HAP-1 (cell line): ENCODE data around the gene SLC25A34.

ENCODE experiments used
- DNase-seq, 2 experiments: peaks; one replicate each; pipeline ENCODE4 v3.0.0-alpha.2; 2016 to 2020; ENCODE audit warnings: low spot score in 2 of 2
- H3K27me3 ChIP-seq: fragments of 250-450 bp; sonication (Bioruptor Pico); 2 replicates; pipeline ENCODE4 v1.5.1; 2020; ENCODE audit warnings: low read depth, mild to moderate bottlenecking, moderate library complexity
- H3K36me3 ChIP-seq: fragments of 250-450 bp; sonication (Bioruptor Pico); replicated peaks from 2 replicates; pipeline ENCODE4 v1.5.1; 2020; ENCODE audit warnings: mild to moderate bottlenecking
- H3K4me1 ChIP-seq: fragments of 250-450 bp; sonication (Bioruptor Pico); 2 replicates; pipeline ENCODE4 v1.5.1; 2020; ENCODE audit warnings: mild to moderate bottlenecking
- H3K4me3 ChIP-seq: fragments of 250-450 bp; sonication (Bioruptor Pico); 2 replicates; pipeline ENCODE4 v1.5.1; 2020; ENCODE audit warnings: mild to moderate bottlenecking, moderate library complexity
- H3K9me3 ChIP-seq: fragments of 250-450 bp; sonication (Bioruptor Pico); 2 replicates; pipeline ENCODE4 v1.5.1; 2020; ENCODE audit warnings: mild to moderate bottlenecking, moderate library complexity
- in situ Hi-C: fragments of 300-500 bp; cut with MboI; formaldehyde crosslinking; loops from 3 replicates; pipeline ENCODE4 v1.14.3; 2020; ENCODE audit warnings: low sequenced_read_pairs, inconsistent platforms, mixed read lengths

The SLC25A34 gene

DNA sequence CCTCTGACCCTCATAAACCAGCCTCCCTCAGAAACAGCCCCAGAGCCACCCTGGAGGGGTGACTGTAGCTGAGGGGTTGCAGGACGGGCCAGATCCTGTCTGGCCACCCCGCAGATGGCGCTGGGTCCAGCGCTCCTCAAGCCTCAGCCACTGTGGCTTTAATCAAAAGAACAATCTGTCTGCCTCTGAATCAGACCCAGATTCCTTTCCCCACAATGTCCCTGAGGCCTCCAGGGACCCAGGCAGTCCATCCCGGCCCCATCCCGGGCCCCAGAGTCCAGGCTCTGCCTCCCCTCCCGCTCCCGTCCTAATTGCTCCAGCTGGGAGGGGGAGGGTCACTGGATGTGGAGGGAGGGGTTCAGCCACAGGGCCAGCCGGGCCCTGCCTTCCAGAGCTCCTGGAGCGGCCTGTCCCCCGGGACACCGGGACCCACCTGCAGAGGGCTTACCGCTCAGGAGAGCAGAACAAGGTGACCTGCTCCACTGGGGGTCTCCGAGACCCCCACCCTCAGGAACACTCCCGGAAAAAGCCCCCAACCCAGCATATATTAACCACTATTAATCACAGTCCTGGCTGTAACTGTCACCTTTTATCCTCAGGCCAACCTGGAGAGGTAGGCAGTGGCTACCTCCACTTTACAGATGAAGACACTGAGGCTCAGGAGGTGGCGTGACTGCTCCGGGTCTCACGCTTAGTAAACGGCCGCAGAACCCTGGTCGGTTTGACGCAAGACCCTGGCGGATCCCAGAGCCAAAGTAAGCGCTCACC lies 21.7 kb downstream of the SLC25A34 start:
- H3K4me1 ChIP-seq = peaks cover 30% of the 10 kb centered on the region
- H3K4me3 ChIP-seq = peak overlapping the region; percentile 0; the same call in 1 of the 2 replicates
- no peaks in the 10 kb centered on the region for H3K36me3 ChIP-seq
- no peaks in the 10 kb centered on the region for H3K9me3 ChIP-seq
- H3K27me3 ChIP-seq = no peaks in the 10 kb centered on the region
- peak in 1 of 2 experiments; percentile 64 for DNase-seq
- in situ Hi-C loops = no loop called here

DNA sequence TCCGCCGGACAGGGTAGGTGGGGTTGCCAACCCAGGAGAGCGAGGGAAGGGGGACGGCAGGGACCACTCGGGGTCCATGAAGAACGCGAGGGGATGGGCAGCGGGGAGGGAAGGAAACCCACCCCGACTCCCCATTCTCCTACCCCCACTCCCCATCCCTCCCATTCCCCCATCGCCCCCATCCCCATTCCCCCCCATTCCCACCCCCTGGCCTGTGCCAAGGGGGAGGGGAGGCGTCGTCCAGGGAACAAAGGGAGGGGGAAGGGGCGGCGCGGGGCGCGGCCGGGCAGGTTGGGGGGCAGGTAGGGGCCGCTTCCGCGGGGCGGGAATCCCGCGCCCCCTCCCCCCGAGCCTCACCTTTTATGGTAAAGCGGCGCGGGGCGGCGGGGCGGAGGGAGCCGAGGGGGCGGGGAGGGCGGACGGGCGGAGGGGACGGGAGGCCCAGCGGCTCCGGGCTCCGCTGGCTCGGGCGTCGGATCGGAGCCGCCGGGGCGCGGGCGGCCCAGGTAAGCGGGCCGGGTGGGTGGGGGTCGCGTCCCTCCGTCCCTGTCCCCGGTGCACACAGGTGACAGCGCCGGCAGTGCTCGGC lies 22.4 kb downstream of the SLC25A34 start, which contains the start of gene FBLIM1:
Gene FBLIM1, plus strand, starts transcription at position 453 of the 589 bp plus-strand sequence. CDS start 6,189 bp downstream, outside the sequence.
- in situ Hi-C loops = no loop called here
- no peaks in the 10 kb centered on the region for H3K9me3 ChIP-seq
- H3K36me3 ChIP-seq = no peaks in the 10 kb centered on the region
- H3K27me3 ChIP-seq = no peaks in the 10 kb centered on the region
- DNase-seq = peak in 1 of 2 experiments; percentile 70
- peak within 1 kb of the TSS; percentile 57 for H3K4me3 ChIP-seq
- peaks cover 30% of the 10 kb centered on the region for H3K4me1 ChIP-seq

DNA sequence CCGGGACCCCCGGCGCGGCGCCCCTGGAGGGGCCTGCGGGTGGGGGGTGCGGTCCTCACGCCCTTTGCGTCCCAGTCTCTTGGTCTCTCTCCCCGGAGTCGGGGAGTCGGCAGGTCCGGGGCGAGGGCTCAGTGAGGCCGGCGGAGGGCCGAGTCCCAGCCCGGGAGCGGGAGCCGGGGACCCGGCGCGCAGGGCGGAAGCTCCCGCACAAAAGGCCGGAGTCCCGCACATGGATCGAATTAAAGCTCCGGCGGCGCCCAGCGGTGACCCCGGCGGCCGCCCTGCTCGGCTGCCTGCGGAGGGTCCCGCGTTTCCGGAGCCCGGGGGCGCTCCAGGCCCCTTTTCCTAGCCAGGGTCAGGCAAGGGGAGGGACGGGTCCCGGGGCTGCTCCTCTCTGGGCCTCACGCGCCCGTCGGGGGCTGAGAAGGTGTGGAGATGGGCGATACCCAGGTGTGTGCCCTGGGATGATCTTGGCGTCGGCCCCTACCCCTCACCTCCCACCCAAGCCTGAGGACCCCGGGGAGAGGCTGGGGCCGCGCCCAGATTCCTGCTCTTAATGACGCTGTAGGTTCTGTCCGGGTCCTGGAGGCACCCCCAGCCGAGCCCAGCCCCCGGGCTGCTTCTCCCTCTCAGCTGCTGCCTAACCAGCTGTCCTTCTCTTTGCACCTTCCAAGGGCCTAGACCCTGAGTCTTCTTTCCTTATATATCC lies 23.0 kb downstream of the SLC25A34 start:
- H3K4me1 ChIP-seq = peaks cover 30% of the 10 kb centered on the region
- in situ Hi-C loops = no loop called here
- DNase-seq = peak in 1 of 2 experiments; percentile 48
- no peaks in the 10 kb centered on the region for H3K27me3 ChIP-seq
- H3K4me3 ChIP-seq = peak overlapping the region; percentile 57
- no peaks in the 10 kb centered on the region for H3K36me3 ChIP-seq
- H3K9me3 ChIP-seq = no peaks in the 10 kb centered on the region

DNA sequence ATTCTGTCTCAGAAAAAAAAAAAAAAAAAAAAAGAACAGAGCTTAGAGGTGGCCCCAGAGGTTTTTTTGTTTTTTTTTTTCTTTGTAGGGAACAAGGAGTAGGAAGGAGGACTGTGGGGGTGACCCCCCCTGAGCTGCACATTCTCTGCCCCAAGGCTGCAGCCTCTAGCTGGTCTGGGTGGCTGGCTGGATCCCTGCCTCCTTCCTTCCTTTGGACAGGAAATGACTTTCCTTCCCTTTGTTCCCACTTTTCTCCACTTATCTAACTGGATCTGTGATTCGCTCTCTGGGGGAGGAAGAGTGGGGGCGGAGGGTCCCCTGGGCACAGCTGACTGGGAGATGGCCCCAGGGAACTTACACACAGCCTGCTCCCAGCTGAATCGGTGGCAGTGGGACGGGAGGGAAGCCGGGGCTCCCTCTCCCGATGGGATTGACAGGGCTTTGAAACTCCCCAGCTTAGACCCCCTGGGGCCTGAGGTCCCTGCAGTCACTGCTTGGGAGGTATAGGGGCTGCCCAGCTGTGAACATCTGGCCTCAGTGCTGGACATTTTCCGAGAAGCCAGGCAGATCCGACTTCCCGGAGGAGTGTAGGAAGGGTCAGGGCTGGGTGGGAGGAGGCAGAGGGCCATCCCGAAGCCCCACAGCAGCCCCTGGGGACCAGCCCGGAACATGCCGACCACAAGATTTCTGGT lies 24.6 kb downstream of the SLC25A34 start:
- H3K4me1 ChIP-seq = peaks cover 28% of the 10 kb centered on the region
- DNase-seq = peak in 1 of 2 experiments; percentile 58
- H3K9me3 ChIP-seq = no peaks in the 10 kb centered on the region
- no peaks in the 10 kb centered on the region for H3K27me3 ChIP-seq
- H3K4me3 ChIP-seq = no peak overlapping the region; the same call in 1 of the 2 replicates
- in situ Hi-C loops = no loop called here
- H3K36me3 ChIP-seq = peaks cover 10% of the 10 kb centered on the region

DNA sequence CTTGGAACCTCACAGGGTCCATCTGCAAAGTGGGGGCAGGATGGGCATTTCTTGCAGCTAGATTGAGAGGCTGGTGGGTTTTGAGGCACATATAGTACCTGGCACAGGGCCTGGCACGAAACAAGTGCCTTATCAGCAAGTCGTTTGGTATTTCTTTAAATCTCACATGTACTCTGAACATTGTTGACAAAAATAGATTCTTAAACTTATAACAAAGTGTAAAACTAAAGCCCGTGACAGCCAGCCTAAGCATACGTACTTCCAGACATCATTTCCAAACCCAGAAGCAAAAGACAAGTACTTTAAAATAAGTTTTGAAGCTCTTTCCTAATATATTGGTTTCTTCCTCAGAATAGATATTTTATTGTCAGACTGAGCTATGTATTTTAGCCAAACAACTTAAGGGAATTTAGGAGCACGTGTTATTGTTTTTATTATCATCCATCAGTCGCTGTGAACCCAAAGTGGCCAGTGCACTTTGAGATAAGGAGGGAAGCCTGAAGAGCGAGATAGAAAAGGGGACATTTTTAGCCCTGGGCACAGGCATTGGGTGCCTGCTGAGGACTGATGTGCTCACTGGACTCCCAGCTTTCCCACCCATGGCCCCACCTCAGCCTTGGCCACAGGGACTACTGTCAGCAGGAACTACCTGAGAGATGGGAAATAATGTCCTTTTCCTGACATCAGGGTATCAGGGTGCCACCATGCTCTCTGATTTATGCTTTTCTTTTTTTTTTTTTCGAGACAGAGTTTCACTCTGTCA lies 25.5 kb downstream of the SLC25A34 start:
- DNase-seq = no peak
- in situ Hi-C loops = no loop called here
- Histone ChIP-seq H3K27me3 (no peaks in the 10 kb centered on the region), H3K9me3 (no peaks in the 10 kb centered on the region), H3K4me3 (no peak overlapping the region), H3K4me1 (peaks cover 21% of the 10 kb centered on the region), H3K36me3 (peaks cover 12% of the 10 kb centered on the region)

DNA sequence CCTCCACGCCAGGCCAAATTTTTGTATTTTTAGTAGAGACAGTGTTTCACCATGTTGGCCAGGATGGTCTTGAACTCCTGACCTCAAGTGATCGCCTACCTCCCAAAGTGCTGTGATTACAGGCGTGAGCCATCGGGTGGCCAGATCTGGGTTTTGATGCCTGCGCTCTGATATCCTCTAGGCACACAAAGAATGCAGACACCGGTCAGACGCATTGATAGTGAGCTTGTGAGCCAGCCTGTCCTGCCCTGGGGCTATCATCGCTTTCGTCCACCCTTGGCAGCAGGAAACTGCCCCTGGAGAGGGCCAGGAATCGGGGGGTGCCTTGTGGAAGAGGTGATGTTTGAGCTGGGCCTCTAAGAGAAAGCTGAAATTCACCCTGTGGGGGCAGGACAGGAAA lies 26.5 kb downstream of the SLC25A34 start:
- peak in 1 of 2 experiments; percentile 28 for DNase-seq
- in situ Hi-C loops = no loop called here

DNA sequence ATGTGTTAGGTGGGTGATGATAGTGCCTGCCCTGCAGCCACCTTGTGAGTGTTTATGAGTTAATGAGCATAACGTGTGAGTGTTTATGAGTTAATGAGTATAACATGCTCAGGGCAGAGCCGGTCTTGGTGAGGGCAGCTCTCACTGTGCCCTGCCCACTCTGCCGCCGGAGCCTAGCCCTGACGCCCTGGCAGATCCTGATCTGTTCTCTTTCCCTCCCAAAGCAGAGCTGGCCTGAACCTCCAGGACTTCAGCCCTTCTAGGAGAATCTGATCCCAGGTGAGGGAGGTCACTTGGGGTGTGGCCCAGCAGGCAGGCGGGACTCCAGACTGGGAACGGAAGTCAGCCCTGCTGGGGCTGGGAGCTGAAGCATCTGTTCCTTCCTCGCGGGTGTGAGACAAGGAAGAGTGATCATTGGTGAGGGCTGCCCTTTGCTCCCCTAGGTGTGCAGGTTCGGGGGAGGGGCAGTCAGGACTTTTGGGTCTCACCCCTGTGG lies 28.3 kb downstream of the SLC25A34 start:
- Histone ChIP-seq H3K27me3 (no peaks in the 10 kb centered on the region), H3K4me1 (peaks cover 11% of the 10 kb centered on the region), H3K36me3 (peaks cover 12% of the 10 kb centered on the region), H3K4me3 (no peak overlapping the region), H3K9me3 (no peaks in the 10 kb centered on the region)
- no peak for DNase-seq
- in situ Hi-C loops = no loop called here

More for the DNA sequence above, 26.5 kb downstream of the SLC25A34 start:
- peaks cover 12% of the 10 kb centered on the region for H3K36me3 ChIP-seq
- H3K4me3 ChIP-seq = no peak overlapping the region
- H3K9me3 ChIP-seq = no peaks in the 10 kb centered on the region
- peaks cover 18% of the 10 kb centered on the region for H3K4me1 ChIP-seq
- no peaks in the 10 kb centered on the region for H3K27me3 ChIP-seq

DNA sequence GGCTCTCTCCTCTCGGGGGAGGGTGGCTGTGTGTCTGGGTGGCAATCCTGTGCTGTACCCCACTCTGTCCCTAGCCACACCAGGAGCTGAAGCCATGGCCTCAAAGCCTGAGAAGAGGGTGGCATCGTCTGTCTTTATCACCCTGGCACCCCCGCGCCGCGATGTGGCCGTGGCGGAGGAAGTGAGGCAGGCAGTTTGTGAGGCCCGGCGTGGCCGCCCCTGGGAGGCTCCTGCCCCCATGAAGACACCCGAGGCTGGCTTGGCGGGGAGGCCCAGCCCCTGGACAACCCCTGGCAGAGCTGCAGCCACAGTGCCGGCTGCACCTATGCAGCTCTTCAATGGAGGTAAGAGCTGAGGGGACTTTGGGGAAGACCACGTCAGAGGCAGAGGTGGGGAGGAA lies 28.8 kb downstream of the SLC25A34 start:
- Histone ChIP-seq H3K4me3 (no peak overlapping the region), H3K9me3 (no peaks in the 10 kb centered on the region), H3K4me1 (peaks cover 7% of the 10 kb centered on the region), H3K36me3 (peaks cover 14% of the 10 kb centered on the region), H3K27me3 (no peaks in the 10 kb centered on the region)
- in situ Hi-C loops = no loop called here
- no peak for DNase-seq

DNA sequence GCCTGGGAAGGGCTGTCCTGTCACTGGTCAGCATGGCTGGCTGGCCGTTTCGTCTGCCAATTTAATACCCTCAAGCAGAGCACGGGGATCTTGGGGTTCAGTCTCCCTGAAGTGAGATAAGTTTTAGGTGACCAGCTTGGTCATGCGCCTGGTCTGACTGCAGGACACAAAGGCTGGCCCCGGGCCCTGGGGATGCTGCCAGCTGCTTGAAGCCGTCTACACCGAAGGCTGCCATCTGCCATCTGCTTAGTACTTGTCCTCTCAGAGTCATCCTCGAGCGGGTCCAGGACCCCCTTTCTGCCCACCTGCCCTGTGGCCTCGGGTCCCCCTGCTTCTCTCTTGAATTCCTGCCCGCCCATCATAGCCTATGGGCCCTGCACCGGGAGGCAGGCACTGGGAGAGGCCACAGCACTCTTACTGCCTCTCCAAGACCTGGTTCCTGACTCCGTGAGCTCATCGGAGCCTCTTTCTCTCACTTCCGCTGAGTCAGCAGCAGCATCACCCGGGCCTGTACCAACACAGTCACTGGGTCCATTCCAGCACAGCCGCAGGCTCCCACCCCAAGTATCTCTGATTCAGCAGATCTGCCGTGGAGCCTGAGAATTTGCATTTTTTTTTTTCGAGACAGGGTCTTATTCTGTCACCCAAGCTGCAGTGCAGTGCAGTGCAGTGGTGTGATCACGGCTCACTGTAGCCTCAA lies 29.6 kb downstream of the SLC25A34 start:
- in situ Hi-C loops = no loop called here
- Histone ChIP-seq H3K4me3 (no peak overlapping the region), H3K27me3 (no peaks in the 10 kb centered on the region), H3K36me3 (peaks cover 21% of the 10 kb centered on the region), H3K4me1 (peaks cover 1% of the 10 kb centered on the region; the same call in 1 of the 2 replicates), H3K9me3 (no peaks in the 10 kb centered on the region)
- DNase-seq = no peak

DNA sequence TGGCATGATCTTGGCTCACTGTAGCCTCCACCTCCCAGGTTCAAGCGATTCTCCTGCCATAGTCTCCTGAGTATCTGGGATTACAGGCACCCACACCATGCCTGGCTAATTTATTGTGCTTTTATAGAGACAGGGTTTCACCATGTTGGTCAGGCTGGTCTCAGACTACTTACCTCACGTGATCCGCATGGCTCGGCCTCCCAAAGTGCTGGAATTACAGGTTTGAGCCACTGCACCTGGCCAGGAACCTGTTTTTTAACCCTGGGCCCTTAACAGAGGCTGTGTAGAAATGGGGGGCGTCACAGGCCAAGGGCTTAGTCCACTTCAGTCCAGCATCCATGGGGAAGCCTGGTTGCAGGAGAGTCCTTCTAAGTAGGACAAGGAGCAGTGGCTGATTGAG lies 31.9 kb downstream of the SLC25A34 start:
- Histone ChIP-seq H3K4me1 (no peaks in the 10 kb centered on the region), H3K4me3 (no peak overlapping the region), H3K27me3 (no peaks in the 10 kb centered on the region), H3K36me3 (peaks cover 35% of the 10 kb centered on the region), H3K9me3 (no peaks in the 10 kb centered on the region)
- in situ Hi-C loops = no loop called here
- DNase-seq = no peak

DNA sequence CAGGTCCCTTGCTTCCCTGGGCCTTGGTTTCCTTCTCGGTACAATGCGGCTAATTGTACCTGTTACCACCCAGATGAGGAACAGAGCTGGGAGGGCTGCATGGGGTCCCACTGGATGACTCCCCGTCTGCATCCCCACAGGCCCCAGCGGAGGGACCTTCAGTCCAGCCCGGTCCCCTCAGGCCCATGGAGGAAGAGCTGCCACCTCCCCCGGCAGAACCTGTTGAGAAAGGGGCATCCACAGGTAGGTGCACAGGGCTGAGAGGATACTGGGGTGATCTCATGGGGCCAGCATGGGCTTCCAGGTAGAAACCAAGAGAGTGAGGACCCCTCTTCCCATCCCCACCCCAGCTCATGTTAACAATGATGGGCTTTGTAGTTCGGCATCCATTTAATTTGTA lies 32.3 kb downstream of the SLC25A34 start:
- DNase-seq = no peak
- H3K27me3 ChIP-seq = no peaks in the 10 kb centered on the region
- peaks cover 35% of the 10 kb centered on the region for H3K36me3 ChIP-seq
- in situ Hi-C loops = no loop called here
- H3K4me3 ChIP-seq = no peak overlapping the region
- no peaks in the 10 kb centered on the region for H3K4me1 ChIP-seq
- H3K9me3 ChIP-seq = no peaks in the 10 kb centered on the region

DNA sequence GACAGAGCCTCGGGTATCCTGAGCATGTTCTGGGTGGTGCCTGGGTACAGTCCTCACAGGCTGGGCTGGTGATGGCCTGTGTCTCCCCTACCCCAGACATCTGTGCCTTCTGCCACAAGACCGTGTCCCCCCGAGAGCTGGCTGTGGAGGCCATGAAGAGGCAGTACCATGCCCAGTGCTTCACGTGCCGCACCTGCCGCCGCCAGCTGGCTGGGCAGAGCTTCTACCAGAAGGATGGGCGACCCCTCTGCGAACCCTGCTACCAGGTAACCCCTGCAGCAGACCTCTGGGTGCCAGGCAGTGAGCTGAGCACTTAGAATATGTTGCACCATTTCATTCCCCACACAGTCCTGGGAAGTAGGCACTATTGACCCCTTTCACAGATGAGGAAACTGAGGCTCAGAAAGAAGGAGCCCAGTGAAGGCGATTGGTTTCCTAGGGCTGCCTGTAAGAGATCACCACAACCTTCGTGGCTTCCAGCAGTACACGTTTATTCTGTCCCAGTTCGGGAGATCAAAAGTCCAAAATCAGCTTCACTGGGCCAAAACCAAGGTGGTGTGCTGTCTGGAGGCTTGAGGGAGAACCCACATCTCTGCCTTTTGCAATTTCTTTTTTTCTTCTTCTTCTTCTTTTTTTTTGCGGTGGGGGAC lies 34.4 kb downstream of the SLC25A34 start:
- H3K4me1 ChIP-seq = no peaks in the 10 kb centered on the region
- peaks cover 32% of the 10 kb centered on the region for H3K36me3 ChIP-seq
- no peaks in the 10 kb centered on the region for H3K27me3 ChIP-seq
- in situ Hi-C loops = no loop called here
- no peak overlapping the region for H3K4me3 ChIP-seq
- H3K9me3 ChIP-seq = no peaks in the 10 kb centered on the region
- DNase-seq = no peak
